Measurements from ENCODE around the gene ARFGAP1. TPM values are rescaled to one million over a fixed set of nuclear protein-coding genes. Genes with fewer than 3 reads are reported as not detected.

The ARFGAP1 gene
- total RNA-seq, 1 donor from 2014 or later, result 44.7 TPM

- TF ChIP-seq POLR2A (IDR thresholded peaks at IDR 0.05) (no peak), CTCF (IDR thresholded peaks at IDR 0.05) (no peak), POLR2AphosphoS5 (IDR thresholded peaks at IDR 0.05; ENCODE audit: insufficient read depth in 1 of 2, low read depth in 1 of 2) (no peak)
- no peak overlapping the region for H3K27ac ChIP-seq
- peaks cover 7% of the 10 kb centered on the region for H3K4me1 ChIP-seq
- no peaks in the 10 kb centered on the region for H3K36me3 ChIP-seq
- no peaks in the 10 kb centered on the region for H3K9me3 ChIP-seq
- no peak for DNase-seq (ENCODE audit: extremely low spot score in 2 of 2)
- H3K4me3 ChIP-seq, result no peak overlapping the region
- intact Hi-C loops (cut with DNase I), result no loop called here
- H3K27me3 ChIP-seq, result no peaks in the 10 kb centered on the region
These were observed 46.0 kb downstream of the ARFGAP1 start for GRCh38 chr20:63318391-63319163.

- Histone ChIP-seq H3K36me3 (no peaks in the 10 kb centered on the region), H3K27ac (no peak overlapping the region), H3K9me3 (no peaks in the 10 kb centered on the region), H3K27me3 (no peaks in the 10 kb centered on the region), H3K4me3 (no peak overlapping the region), H3K4me1 (peaks cover 7% of the 10 kb centered on the region)
- TF ChIP-seq POLR2AphosphoS5 (IDR thresholded peaks at IDR 0.05; ENCODE audit: insufficient read depth in 1 of 2, low read depth in 1 of 2) (no peak), CTCF (IDR thresholded peaks at IDR 0.05) (no peak), POLR2A (IDR thresholded peaks at IDR 0.05) (no peak)
- DNase-seq (ENCODE audit: extremely low spot score in 2 of 2), result no peak
- intact Hi-C loops (cut with DNase I), result no loop called here
These were observed 46.8 kb downstream of the ARFGAP1 start for GRCh38 chr20:63319164-63320040.

GRCh38 chr20:63320041-63320511, 47.5 kb downstream of the ARFGAP1 start:
- Histone ChIP-seq H3K4me1 (peaks cover 7% of the 10 kb centered on the region), H3K36me3 (no peaks in the 10 kb centered on the region), H3K4me3 (no peak overlapping the region), H3K27ac (no peak overlapping the region), H3K9me3 (no peaks in the 10 kb centered on the region), H3K27me3 (no peaks in the 10 kb centered on the region)
- no peak for TF ChIP-seq CTCF (IDR thresholded peaks at IDR 0.05)
- no peak for TF ChIP-seq POLR2AphosphoS5 (IDR thresholded peaks at IDR 0.05; ENCODE audit: insufficient read depth in 1 of 2, low read depth in 1 of 2)
- TF ChIP-seq POLR2A (IDR thresholded peaks at IDR 0.05), result no peak
- intact Hi-C loops (cut with DNase I), result no loop called here
- DNase-seq (ENCODE audit: extremely low spot score in 2 of 2), result no peak

- no peaks in the 10 kb centered on the region for H3K36me3 ChIP-seq
- H3K27ac ChIP-seq, result no peak overlapping the region
- H3K4me3 ChIP-seq, result no peak overlapping the region
- TF ChIP-seq CTCF (IDR thresholded peaks at IDR 0.05), result no peak
- no peak for TF ChIP-seq POLR2AphosphoS5 (IDR thresholded peaks at IDR 0.05; ENCODE audit: insufficient read depth in 1 of 2, low read depth in 1 of 2)
- no peak for TF ChIP-seq POLR2A (IDR thresholded peaks at IDR 0.05)
- H3K4me1 ChIP-seq, result peaks cover 7% of the 10 kb centered on the region
- no peaks in the 10 kb centered on the region for H3K27me3 ChIP-seq
- no peak for DNase-seq (ENCODE audit: extremely low spot score in 2 of 2)
- intact Hi-C loops (cut with DNase I), result no loop called here
- H3K9me3 ChIP-seq, result no peaks in the 10 kb centered on the region
These were observed 48.1 kb downstream of the ARFGAP1 start for GRCh38 chr20:63320616-63321147.

All from vagina (tissue), 2 donors.